GM13977 (cell line): ENCODE data around the gene GNAL.

Experiments used
- DNase-seq: peaks from one replicate; pipeline ENCODE4 v3.0.0; 2012; ENCODE audit warnings: low spot score
- in situ Hi-C: fragments of 300-500 bp; cut with MboI; formaldehyde crosslinking; loops from one replicate; pipeline ENCODE4 v1.12.0; 2022; ENCODE audit warnings: low sequenced_read_pairs, low pct_unique_long_range_greater_than_20kb, mixed read lengths, inconsistent platforms; ENCODE audit not compliant: unreplicated experiment
- TF ChIP-seq, protein P1 (sequence below): IDR thresholded peaks from 2 replicates; pipeline ENCODE4 v1.5.1; 2012; ENCODE audit warnings: mild to moderate bottlenecking, control low read depth; ENCODE audit not compliant: insufficient read depth; ENCODE audit errors: extremely low read depth, missing control alignments

GNAL gene

DNA sequence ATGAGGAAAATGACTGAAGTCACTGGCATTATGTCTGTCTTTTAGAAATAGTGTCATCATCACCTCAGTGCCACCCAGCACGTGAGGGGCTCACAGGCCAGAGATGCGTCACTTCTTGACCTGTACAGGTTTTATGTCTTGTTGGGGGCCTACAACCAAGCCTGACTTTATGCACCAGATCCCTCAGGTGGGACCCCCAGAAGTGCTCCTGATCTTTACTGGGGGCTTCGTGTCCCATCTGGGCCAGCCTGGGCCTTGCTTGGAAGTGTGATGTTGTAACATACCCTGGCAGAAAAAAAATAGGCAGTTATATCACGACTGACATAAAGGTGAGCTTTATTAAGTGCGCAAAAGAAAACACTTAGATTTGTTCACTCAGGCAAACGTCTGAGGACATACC lies 21.5 kb upstream of the GNAL start:
- TF ChIP-seq, protein P1, sequence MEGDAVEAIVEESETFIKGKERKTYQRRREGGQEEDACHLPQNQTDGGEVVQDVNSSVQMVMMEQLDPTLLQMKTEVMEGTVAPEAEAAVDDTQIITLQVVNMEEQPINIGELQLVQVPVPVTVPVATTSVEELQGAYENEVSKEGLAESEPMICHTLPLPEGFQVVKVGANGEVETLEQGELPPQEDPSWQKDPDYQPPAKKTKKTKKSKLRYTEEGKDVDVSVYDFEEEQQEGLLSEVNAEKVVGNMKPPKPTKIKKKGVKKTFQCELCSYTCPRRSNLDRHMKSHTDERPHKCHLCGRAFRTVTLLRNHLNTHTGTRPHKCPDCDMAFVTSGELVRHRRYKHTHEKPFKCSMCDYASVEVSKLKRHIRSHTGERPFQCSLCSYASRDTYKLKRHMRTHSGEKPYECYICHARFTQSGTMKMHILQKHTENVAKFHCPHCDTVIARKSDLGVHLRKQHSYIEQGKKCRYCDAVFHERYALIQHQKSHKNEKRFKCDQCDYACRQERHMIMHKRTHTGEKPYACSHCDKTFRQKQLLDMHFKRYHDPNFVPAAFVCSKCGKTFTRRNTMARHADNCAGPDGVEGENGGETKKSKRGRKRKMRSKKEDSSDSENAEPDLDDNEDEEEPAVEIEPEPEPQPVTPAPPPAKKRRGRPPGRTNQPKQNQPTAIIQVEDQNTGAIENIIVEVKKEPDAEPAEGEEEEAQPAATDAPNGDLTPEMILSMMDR, result no peak
- in situ Hi-C loops, result no loop called here
- DNase-seq, result no peak

GRCh38 chr18:11668441-11669169 lies 20.5 kb upstream of the GNAL start:
- in situ Hi-C loops, result no loop called here
- TF ChIP-seq, protein P1, result no peak
- no peak for DNase-seq

DNA sequence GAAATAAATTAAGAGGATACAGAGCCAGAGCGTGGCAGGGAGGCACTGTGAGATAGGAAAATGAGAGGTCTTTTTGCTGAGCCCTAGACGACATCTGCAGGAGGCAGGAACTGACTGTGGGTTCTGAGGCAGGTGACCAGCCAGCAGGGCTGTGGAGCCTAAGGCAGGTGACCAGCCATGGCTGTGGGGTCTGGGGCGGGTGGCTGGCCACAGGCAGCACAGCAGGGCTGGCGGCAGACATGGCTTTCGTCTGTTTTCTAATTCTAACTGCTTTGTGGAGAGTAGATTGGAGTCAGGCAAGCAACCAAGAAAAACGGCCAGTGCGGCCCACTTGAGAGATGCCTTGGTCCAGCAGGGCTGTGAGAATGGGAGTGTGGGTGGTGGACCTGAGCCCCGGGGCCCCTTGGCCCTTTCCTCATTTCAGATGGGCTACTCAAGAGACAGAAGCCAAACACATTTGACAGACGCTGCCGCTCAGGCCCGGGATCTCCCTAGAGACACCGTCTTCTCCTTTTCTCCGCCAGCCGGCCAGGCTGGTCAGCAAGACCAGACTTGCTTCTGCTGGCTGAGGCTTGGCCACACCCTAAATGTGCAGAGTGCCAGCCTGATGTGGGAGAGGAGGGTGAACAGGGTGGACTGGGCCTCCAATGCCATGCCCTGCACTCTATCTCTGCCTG lies 19.7 kb upstream of the GNAL start:
- DNase-seq, result no peak
- in situ Hi-C loops, result no loop called here
- TF ChIP-seq, protein P1, result no peak

- no peak for DNase-seq
- TF ChIP-seq, protein P1, result no peak
- in situ Hi-C loops, result no loop called here
These were observed 19.2 kb upstream of the GNAL start for GRCh38 chr18:11669948-11670275.

DNA sequence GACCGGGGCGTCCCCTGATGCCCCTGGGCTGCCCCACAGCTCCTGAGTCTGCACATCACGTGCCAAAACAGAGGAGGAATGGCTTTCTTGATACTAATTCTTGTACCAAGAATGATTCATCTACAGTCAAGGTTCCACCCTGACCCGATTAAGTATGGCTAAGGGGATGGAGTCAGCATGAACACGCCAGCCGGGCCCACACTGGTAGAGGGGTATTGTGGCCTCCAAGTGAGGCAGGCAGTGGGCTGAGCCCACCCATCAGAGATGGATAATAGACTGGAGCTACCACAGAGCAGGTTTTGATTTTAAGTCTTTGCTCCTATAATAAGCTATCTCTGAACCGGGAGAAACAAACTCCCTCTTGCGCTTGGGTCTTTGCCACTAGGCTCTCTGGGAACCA lies 17.9 kb upstream of the GNAL start:
- in situ Hi-C loops, result no loop called here
- TF ChIP-seq, protein P1, result no peak
- no peak for DNase-seq

DNA sequence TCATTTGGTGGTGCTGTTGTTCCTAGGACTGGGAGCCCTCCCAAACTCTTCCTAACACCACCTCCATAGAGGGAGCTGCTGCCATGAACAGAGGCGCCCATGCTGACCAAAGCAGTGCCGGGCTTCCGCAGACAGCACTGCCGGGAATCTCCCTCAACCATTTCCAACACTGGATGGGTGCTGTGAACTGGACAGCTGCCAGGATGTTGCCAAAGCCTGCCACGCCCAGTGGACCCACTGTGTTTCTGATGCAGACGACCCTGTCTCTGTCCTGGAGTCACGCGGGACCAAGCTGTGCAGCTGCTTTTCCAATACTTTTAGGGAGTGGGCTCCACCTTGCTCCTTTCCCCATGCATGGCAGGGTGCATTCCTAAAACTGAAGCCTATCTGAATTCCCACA lies 16.9 kb upstream of the GNAL start:
- in situ Hi-C loops, result no loop called here
- TF ChIP-seq, protein P1, result no peak
- no peak for DNase-seq
